NCI-H2227 (cell line): ENCODE data around the gene POC5.
A peak's percentile ranks its signal among the peaks of the same experiment; 100 is the strongest.
"Not testable (repeated sequence)": the region's sequence is repeated elsewhere in the genome, so short reads cannot be mapped to it uniquely, and the experiment has no call there.

Experiments
- DNase-seq: peaks from one replicate; lab custom pipeline; 2025; ENCODE audit not compliant: unreplicated experiment; lab: John Stamatoyannopoulos, UW

The POC5 gene

GRCh38 chr5:75706775-75707174 is 10.5 kb downstream of the POC5 start:
- DNase-seq, result no peak

GRCh38 chr5:75706016-75706415 is 11.2 kb downstream of the POC5 start:
- no peak for DNase-seq

GRCh38 chr5:75701856-75702255 is 15.4 kb downstream of the POC5 start:
- no peak for DNase-seq

DNA sequence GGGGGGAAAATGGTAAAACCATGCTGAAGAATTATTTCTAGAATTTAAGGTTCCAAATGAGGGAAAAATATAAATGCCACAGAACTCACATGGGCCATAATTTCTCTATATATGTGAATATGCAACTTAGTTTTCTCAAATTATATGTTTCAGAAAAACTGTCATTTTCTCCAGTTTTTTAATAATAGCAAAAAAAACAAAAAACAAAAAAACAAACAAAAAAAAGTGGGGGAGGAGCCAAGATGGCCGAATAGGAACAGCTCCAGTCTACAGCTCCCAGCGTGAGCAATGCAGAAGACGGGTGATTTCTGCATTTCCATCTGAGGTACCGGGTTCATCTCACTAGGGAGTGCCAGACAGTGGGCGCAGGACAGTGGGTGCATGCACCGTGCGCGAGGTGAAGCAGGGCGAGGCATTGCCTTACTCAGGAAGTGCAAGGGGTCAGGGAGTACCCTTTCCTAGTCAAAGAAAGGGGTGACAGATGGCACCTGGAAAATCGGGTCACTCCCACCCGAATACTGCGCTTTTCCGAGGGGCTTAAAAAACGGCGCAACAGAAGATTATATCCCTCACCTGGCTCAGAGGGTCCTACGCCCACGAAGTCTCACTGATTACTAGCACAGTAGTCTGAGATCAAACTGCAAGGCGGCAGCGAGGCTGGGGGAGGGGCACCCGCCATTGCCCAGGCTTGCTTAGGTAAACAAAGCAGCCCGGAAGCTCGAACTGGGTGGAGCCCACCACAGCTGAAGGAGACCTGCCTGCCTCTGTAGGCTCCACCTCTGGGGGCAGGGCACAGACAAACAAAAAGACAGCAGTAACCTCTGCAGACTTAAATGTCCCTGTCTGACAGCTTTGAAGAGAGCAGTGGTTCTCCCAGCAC is 21.5 kb downstream of the POC5 start:
- DNase-seq, result not testable (repeated sequence)

DNA sequence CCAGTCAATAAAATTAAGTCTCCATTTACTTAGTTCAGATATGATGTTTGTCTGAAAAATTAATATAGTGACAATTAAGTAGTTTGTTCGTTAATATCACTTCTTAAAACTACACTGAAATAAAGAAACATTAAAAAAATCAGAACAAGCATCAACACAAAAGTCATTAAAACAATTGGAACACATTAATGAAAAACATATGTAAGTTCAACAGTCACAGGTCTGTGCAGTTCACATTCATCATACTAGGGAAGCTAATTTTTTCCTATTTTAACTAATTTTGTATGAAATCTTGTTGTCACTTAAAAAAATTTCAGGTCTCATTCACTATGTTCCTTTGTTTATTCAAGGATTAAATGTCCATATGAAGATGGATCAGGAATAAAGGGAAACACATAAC is 22.5 kb downstream of the POC5 start:
- DNase-seq, result no peak

GRCh38 chr5:75690669-75691068 is 26.6 kb downstream of the POC5 start:
- no peak for DNase-seq

- DNase-seq, result no peak
Observed at GRCh38 chr5:75686480-75686879, 30.8 kb downstream of the POC5 start.

DNA sequence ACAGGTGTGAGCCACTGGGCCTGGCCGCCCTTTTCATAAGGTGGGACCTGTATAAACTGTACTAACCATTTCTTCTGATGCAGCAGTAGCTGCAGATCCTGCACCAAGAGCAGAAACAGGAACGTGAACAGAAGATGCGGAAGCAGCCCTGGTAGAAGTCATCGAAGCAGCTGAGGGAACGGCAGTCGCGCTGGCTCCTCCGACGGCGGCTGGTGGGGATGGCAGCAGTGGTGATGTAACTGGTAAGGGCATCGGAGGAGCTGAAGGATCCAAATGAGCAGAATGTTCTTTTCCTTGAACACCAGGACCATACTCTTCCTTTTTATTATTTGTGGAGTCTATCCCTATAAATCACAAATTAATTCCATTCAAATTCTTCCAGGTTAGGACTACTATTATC is 32.1 kb downstream of the POC5 start:
- DNase-seq, result no peak

DNA sequence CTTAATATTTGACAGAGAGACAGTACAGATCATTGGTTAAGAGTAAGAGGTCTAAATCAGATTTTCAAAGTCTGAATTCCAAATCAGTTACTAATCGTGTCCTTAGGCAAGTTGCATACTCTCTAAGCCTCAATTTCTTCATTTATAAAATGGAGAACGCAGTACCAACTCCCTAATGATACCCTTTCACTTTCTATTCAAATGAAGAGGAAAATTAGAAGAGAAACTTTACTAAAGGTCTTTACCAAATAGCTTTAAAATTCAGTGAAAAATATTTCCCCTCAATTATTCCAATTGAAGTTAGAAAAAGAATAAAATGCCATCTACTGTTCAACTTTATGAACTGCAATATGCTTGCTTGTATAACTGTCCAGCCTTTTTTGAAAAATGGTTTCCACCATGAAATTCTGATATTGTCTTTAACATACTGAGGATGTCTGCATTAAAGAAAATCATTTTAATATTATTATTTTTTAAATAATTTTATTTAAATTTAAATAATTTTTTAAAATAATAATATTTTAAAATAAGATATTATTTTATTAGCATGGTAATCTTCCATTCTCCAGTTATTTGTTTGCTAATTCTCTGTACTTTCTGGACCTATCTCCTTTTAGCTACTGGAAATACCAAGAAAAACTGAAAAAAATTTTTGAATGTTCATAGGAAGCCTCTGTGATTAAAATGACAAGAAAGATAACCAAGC is 36.0 kb downstream of the POC5 start:
- DNase-seq, result peak; percentile 41

- DNase-seq, result no peak
Observed at GRCh38 chr5:75678155-75678554, 39.1 kb downstream of the POC5 start.

- DNase-seq, result no peak
Observed at GRCh38 chr5:75677607-75678006, 39.6 kb downstream of the POC5 start.

DNA sequence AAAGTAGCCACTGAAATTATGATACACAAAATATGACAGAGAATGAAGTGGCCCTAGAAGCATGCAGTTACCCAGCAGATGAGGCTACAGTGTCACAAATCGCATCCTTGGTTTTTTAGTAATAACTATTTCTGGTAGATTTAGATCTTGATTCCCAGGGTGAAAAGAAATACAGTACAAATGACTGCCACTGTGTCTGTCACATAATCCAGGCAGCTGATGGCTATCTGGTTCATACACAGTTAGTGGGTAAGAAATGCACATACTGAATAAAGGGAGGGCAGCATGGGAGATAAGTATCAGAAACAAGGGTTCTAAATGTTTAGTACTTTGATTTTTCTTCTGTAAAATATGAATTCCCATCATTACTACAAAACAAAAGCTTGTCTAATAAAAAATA is 41.5 kb downstream of the POC5 start:
- DNase-seq, result no peak

DNA sequence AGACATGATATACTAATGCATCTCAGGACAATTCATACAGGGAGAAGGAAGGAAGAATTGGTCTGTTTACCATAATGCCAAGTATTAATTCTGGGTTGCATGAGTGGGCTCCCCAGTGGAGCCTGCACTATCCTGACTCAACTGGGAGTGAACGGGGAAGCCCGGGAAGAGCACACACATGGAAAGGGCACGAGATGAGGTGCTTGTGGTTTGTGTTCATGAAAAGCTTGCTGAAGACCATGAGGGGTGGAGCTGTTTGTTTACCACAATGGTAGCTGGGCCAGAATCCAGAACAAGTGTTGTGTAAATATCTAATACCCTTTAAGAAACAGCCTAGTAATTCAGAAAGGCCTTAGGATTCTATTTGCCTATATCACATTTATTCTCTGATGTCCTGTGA is 44.6 kb downstream of the POC5 start:
- no peak for DNase-seq

GRCh38 chr5:75671506-75671905 is 45.7 kb downstream of the POC5 start:
- no peak for DNase-seq

DNA sequence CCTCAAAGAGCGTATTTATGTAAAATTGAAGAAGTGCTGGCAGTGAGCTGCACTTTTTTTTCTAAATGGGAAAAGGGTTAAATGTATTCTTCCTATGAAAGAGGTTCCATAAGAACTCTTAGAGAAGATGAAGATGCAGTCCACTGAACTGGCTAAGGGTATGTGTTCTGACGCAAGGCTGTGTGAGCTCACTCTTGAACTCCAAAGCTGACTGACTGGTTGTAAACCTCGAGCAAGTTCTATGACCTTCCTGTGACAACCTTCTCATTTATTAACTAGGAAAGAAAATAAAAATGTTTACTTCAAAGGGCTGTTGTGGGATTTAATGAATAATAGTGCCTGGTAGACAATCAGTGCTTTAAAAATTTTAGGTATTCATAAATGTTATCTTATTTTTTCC is 46.7 kb downstream of the POC5 start:
- DNase-seq, result no peak

GRCh38 chr5:75668977-75669689 is 48.1 kb downstream of the POC5 start:
- DNase-seq, result no peak

DNA sequence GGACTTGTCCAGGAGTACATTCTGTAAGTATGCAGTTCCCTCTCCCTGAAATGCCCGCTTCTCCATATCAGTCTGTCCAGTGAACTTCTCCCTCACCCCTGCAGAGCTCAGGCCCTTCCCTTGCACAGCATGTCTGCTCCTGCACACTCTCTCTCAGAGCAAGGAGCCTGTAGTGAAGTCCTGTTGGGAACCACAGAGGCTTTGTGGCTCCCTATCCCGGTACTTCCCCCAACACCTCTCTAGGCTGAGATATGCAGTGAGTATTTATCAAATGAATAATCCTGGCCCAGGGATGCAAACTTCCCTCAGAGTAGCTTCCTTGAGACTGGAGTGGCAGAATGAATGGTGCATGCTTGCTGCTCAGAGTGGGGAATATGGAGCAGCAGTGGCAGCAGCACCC is 48.8 kb downstream of the POC5 start:
- DNase-seq, result no peak

DNA sequence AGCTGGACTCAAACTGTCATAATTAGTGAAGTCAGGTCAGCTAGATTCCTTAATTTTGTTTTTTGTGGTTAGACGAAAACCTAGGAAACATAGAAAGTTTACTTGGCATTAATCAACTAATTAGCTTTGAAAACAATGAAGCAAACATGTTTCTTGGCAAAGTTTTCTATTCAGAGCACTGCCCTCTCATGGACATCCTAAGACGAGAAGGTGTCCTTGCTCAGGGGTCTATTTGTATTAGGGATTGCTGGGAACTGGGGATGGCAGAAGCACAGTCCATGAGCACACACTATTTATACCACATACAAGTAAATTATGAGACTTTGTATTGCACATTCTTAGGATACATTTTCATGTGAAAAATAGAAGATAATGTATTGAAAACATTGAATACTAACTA is 49.7 kb downstream of the POC5 start:
- no peak for DNase-seq

- no peak for DNase-seq
Observed at GRCh38 chr5:75666801-75667200, 50.4 kb downstream of the POC5 start.

GRCh38 chr5:75664979-75665378 is 52.3 kb downstream of the POC5 start:
- DNase-seq, result no peak

GRCh38 chr5:75663579-75664284 is 53.5 kb downstream of the POC5 start:
- no peak for DNase-seq
